Neural progenitor cell (in vitro differentiated cells): ENCODE results near the gene KRTAP9-6.
"Not testable (repeated sequence)": the region's sequence is repeated elsewhere in the genome, so short reads cannot be mapped to it uniquely, and the experiment has no call there.

Experiments used
- EZH2 ChIP-seq: fragments of 200-600 bp; sonication (generic); IDR thresholded peaks from 2 replicates; pipeline ENCODE4 v1.6.1; 2017; ENCODE audit warnings: antibody characterized with exemption, mild to moderate bottlenecking, moderate library complexity
- EZH2phosphoT487 ChIP-seq: fragments of 200-600 bp; sonication (generic); IDR thresholded peaks from 2 replicates; pipeline ENCODE4 v1.6.1; 2017; ENCODE audit warnings: antibody characterized with exemption
- TF ChIP-seq, protein P1 (sequence below): fragments of 200-600 bp; sonication (generic); IDR thresholded peaks from 2 replicates; pipeline ENCODE4 v1.5.1; 2017; ENCODE audit warnings: antibody characterized with exemption, mild to moderate bottlenecking

- TF ChIP-seq, protein P1, sequence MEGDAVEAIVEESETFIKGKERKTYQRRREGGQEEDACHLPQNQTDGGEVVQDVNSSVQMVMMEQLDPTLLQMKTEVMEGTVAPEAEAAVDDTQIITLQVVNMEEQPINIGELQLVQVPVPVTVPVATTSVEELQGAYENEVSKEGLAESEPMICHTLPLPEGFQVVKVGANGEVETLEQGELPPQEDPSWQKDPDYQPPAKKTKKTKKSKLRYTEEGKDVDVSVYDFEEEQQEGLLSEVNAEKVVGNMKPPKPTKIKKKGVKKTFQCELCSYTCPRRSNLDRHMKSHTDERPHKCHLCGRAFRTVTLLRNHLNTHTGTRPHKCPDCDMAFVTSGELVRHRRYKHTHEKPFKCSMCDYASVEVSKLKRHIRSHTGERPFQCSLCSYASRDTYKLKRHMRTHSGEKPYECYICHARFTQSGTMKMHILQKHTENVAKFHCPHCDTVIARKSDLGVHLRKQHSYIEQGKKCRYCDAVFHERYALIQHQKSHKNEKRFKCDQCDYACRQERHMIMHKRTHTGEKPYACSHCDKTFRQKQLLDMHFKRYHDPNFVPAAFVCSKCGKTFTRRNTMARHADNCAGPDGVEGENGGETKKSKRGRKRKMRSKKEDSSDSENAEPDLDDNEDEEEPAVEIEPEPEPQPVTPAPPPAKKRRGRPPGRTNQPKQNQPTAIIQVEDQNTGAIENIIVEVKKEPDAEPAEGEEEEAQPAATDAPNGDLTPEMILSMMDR, result not testable (repeated sequence)
- TF ChIP-seq EZH2phosphoT487, EZH2: not testable (repeated sequence)
These were observed 32.6 kb upstream of the KRTAP9-6 start, which contains the start of gene KRTAP9-3 for GRCh38 chr17:41232399-41233105.
